HUES6 (cell line): ENCODE measurements around the gene NOC2L.
A peak's percentile ranks its signal among the peaks of the same experiment; 100 is the strongest.

ENCODE experiments used
- H3K27ac ChIP-seq: 2 replicates; pipeline ENCODE4 v1.7.0; 2013; ENCODE audit warnings: low read depth, mild to moderate bottlenecking, low read length, inconsistent platforms
- H3K27me3 ChIP-seq: 2 replicates; pipeline ENCODE4 v1.6.1; 2013; ENCODE audit warnings: low read length; ENCODE audit not compliant: control insufficient read depth, insufficient read depth
- H3K36me3 ChIP-seq: 2 replicates; pipeline ENCODE4 v1.6.1; 2013; ENCODE audit warnings: low read length; ENCODE audit not compliant: control insufficient read depth, insufficient read depth
- H3K4me1 ChIP-seq: 2 replicates; pipeline ENCODE4 v1.6.1; 2013; ENCODE audit warnings: low read length; ENCODE audit not compliant: control insufficient read depth, insufficient read depth
- H3K4me3 ChIP-seq: 2 replicates; pipeline ENCODE4 v1.5.1; 2013; ENCODE audit warnings: low read depth, low read length
- H3K9ac ChIP-seq: one replicate; pipeline ENCODE4 v1.6.1; 2013; ENCODE audit warnings: mild to moderate bottlenecking, low read length
- H3K9me3 ChIP-seq: 2 replicates; pipeline ENCODE4 v1.6.1; 2013; ENCODE audit warnings: low read depth, low read length; ENCODE audit not compliant: control insufficient read depth, insufficient read depth

Gene NOC2L

DNA sequence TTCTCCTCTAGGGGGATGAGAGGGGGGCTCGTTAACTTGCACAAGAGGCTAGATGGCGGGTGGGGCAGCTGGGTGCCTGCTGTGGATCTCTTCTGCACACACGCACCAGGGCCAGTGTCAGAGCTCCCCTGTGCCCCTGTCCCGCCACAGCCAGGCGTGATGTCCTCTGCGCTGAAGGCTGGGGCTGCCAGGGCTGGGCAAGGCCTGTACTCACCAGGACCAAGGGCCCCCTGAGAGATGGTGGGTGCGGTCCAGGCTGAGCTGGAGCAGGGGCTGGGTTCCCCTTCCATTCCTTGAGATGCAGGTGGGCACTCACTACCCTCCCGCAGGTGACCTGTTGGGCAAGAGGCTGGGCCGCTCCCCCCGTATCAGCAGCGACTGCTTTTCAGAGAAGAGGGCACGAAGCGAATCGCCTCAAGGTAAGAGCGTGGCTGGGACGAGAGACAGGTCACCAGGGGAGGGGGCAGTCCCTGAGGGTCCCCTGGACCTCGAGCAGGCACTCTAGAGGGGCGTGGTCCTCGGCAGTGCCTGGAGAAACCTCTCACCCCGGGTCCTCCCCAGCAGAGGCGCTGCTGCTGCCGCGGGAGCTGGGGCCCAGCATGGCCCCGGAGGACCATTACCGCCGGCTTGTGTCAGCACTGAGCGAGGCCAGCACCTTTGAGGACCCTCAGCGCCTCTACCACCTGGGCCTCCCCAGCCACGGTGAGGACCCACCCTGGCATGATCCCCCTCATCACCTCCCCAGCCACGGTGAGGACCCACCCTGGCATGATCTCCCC, 20.2 kb downstream of the NOC2L start:
- no peaks in the 10 kb centered on the region for H3K9me3 ChIP-seq
- peaks cover 89% of the 10 kb centered on the region for H3K27me3 ChIP-seq
- no peak overlapping the region for H3K9ac ChIP-seq
- H3K27ac ChIP-seq, result no peak overlapping the region
- H3K36me3 ChIP-seq, result no peaks in the 10 kb centered on the region
- H3K4me1 ChIP-seq, result peaks cover 46% of the 10 kb centered on the region
- 0 out of 2 replicates have a peak overlapping the region, but pooled peaks have one; percentile 14 for H3K4me3 ChIP-seq

GRCh38 chr1:938088-938683, 20.9 kb downstream of the NOC2L start:
- Histone ChIP-seq H3K4me1 (peaks cover 44% of the 10 kb centered on the region), H3K9ac (no peak overlapping the region), H3K36me3 (no peaks in the 10 kb centered on the region), H3K27me3 (peaks cover 90% of the 10 kb centered on the region), H3K27ac (no peak overlapping the region), H3K9me3 (no peaks in the 10 kb centered on the region), H3K4me3 (no peak overlapping the region)

DNA sequence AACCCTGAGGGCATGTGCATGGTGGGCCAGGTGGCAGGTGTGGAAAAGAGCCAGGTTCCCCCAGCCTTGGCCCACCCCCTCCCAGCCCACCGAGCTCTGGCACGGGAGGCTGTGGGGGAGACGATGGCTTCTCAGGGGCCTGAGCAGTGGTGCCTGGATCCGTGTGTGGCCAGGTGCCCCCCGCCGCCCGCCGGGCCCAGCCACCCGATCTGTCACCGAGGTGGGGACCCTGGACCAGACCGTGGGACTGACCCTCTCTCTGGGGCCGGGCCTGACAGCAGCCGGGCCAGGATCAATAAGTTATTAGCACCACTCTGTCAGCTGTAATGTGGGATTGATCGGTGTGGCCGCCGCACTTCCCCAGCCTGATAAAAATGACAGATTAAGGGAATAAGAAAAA, 21.5 kb downstream of the NOC2L start:
- Histone ChIP-seq H3K36me3 (no peaks in the 10 kb centered on the region), H3K9ac (no peak overlapping the region), H3K27me3 (peaks cover 90% of the 10 kb centered on the region), H3K9me3 (no peaks in the 10 kb centered on the region), H3K4me3 (no peak overlapping the region), H3K27ac (no peak overlapping the region), H3K4me1 (peaks cover 39% of the 10 kb centered on the region)

GRCh38 chr1:936348-937264, 22.4 kb downstream of the NOC2L start:
- H3K4me1 ChIP-seq, result peaks cover 41% of the 10 kb centered on the region
- no peak overlapping the region for H3K27ac ChIP-seq

GRCh38 chr1:935751-936231, 23.3 kb downstream of the NOC2L start:
- H3K9ac ChIP-seq, result no peak overlapping the region
- H3K4me1 ChIP-seq, result peaks cover 34% of the 10 kb centered on the region
- H3K9me3 ChIP-seq, result no peaks in the 10 kb centered on the region
- peak overlapping the region; percentile 52 for H3K4me3 ChIP-seq
- H3K27ac ChIP-seq, result no peak overlapping the region
- H3K36me3 ChIP-seq, result no peaks in the 10 kb centered on the region
- H3K27me3 ChIP-seq, result peaks cover 92% of the 10 kb centered on the region

More at GRCh38 chr1:936348-937264, 22.4 kb downstream of the NOC2L start:
- H3K9ac ChIP-seq, result no peak overlapping the region
- H3K36me3 ChIP-seq, result no peaks in the 10 kb centered on the region
- H3K27me3 ChIP-seq, result peaks cover 92% of the 10 kb centered on the region
- no peaks in the 10 kb centered on the region for H3K9me3 ChIP-seq
- H3K4me3 ChIP-seq, result no peak overlapping the region

DNA sequence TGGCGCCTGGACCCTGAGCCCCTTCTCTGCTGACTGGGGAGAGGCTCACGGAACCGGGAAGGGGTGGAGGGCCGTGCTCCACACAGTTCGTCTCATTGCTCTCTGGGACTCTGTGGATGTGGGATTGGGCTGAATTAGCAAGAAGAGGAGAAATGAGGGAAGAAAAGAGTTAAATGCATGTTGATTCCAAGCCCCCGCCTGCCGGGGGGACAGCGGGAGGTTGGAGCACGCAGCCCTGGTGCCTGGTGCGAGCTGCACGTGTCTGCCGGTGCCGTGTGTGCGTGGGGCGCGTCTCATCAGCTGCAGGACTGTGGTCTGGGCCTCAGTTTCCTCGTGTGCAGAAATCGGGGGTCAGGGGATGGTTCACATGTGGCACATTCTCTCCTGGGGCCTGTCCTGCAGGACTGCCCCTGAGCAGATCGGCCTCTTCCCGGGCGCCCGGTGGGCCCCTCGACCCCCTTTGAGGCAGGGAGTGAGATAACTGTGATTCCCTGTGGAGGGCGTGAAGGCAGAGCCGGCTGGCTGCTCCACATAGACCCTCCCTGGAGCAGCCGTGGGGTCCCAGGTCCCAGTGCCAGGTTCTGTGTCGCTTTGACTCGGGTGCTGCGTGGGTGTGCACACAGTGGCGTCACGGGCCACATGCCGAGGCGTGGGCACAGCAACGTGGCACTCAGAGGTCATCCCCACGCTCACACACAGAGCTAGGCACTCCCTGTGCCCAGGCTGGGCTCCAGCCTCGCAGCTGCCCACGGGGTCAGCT, 23.9 kb downstream of the NOC2L start:
- H3K4me3 ChIP-seq, result peak overlapping the region; percentile 52

GRCh38 chr1:933603-933940, 25.5 kb downstream of the NOC2L start:
- H3K9ac ChIP-seq, result no peak overlapping the region
- no peak overlapping the region for H3K27ac ChIP-seq
- H3K27me3 ChIP-seq, result peaks cover 92% of the 10 kb centered on the region
- peaks cover 20% of the 10 kb centered on the region for H3K4me1 ChIP-seq
- H3K9me3 ChIP-seq, result no peaks in the 10 kb centered on the region
- H3K36me3 ChIP-seq, result no peaks in the 10 kb centered on the region
- H3K4me3 ChIP-seq, result no peak overlapping the region

More for the DNA sequence above, 23.9 kb downstream of the NOC2L start:
- H3K4me1 ChIP-seq, result peaks cover 33% of the 10 kb centered on the region
- no peaks in the 10 kb centered on the region for H3K9me3 ChIP-seq
- H3K36me3 ChIP-seq, result no peaks in the 10 kb centered on the region
- H3K27ac ChIP-seq, result no peak overlapping the region
- H3K9ac ChIP-seq, result no peak overlapping the region
- H3K27me3 ChIP-seq, result peaks cover 92% of the 10 kb centered on the region

DNA sequence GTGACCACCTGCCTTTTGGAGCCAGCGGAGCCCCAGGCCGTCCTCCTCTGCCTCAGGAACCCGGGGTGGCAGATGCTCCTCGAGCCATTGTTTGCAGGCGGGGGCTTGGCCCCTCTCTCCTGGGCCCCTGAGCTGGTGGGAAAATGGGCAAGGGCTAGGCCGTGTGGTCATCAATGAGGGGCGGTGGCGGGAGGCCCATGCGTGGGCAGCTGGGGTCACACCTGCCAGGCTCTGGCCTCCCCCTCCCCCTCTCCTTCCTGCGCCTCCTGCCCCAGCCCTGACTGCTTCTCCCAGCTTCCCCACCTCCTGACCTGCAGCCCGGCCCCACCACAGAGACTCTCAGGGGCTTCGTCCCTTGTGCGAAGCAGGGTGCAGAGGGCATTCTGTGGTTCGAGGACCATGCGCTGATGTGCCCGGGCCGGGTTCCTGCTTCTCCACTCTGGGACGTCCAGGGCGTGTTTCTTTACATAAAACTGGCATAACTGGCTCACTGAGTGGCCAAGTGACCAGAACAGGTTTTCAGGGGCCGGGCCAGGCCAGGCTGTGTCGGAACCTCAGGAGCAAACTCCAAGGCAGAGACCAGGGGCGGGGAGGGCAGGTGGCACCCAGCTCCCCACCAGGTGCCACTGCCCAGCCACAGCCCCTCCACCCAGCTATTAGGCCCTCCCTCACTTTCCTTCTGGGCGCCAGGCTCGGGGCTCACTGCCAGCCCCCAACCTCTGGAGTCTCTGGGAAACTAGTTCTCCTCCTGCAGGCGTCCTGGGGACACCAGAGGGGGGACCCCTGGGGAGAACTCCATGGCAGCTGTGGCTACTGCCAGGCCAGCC, 26.1 kb downstream of the NOC2L start:
- Histone ChIP-seq H3K27ac (no peak overlapping the region), H3K9me3 (no peaks in the 10 kb centered on the region), H3K4me3 (no peak overlapping the region), H3K27me3 (peaks cover 92% of the 10 kb centered on the region), H3K4me1 (peaks cover 14% of the 10 kb centered on the region), H3K9ac (no peak overlapping the region), H3K36me3 (no peaks in the 10 kb centered on the region)

DNA sequence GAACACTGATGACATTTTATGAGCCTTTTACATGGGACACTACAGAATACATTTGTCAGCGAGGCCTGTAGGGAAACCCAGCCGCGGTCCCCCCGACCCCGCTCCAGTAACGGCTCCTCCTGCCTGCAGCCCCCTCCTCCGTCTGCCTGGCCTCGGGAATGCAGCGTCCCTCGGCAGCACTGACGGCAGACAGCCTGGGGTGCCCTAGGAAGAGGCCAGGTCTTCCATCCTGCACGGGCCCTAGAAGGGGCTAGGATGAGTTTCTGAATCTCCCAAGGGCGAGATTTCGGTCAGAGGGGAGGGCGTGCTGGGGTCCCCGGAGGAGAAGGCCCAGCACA, 26.9 kb downstream of the NOC2L start:
- Histone ChIP-seq H3K9ac (no peak overlapping the region), H3K27me3 (peaks cover 92% of the 10 kb centered on the region), H3K36me3 (no peaks in the 10 kb centered on the region), H3K4me1 (peaks cover 14% of the 10 kb centered on the region), H3K9me3 (no peaks in the 10 kb centered on the region), H3K4me3 (no peak overlapping the region), H3K27ac (no peak overlapping the region)
